ENCODE results near the gene SPATA2L.
"Not testable (repeated sequence)": the region's sequence is repeated elsewhere in the genome, so short reads cannot be mapped to it uniquely, and the experiment has no call there.

Gene SPATA2L

GRCh38 chr16:89706518-89707260 lies 5.2 kb upstream of the SPATA2L start:
- DNase-seq (ENCODE audit: low read depth in 3 of 3) = no peak

- DNase-seq (ENCODE audit: low read depth in 3 of 3) = no peak
These were observed 3.5 kb upstream of the SPATA2L start for GRCh38 chr16:89705006-89705405.

- DNase-seq (ENCODE audit: low read depth in 3 of 3) = no peak
These were observed 2.8 kb upstream of the SPATA2L start for GRCh38 chr16:89704281-89704680.

- DNase-seq (ENCODE audit: low read depth in 3 of 3) = no peak
These were observed 668 bp downstream of the SPATA2L start for GRCh38 chr16:89700649-89701424.

GRCh38 chr16:89700100-89700648 lies 1.3 kb downstream of the SPATA2L start:
- peak; percentile 96 to 99 (median 97) for DNase-seq (ENCODE audit: low read depth in 3 of 3)

GRCh38 chr16:89699629-89700099 lies 1.8 kb downstream of the SPATA2L start:
- not testable (repeated sequence) for DNase-seq (ENCODE audit: low read depth in 3 of 3)

- DNase-seq (ENCODE audit: low read depth in 3 of 3) = not testable (repeated sequence)
These were observed 2.8 kb downstream of the SPATA2L start for GRCh38 chr16:89698717-89699116.

- no peak for DNase-seq (ENCODE audit: low read depth in 3 of 3)
These were observed 3.7 kb downstream of the SPATA2L start for GRCh38 chr16:89697616-89698331.

GRCh38 chr16:89697161-89697615 lies 4.3 kb downstream of the SPATA2L start:
- no peak for DNase-seq (ENCODE audit: low read depth in 3 of 3)

- DNase-seq (ENCODE audit: low read depth in 3 of 3) = no peak
These were observed 4.8 kb downstream of the SPATA2L start for GRCh38 chr16:89696670-89697128.

- no peak for DNase-seq (ENCODE audit: low read depth in 3 of 3)
These were observed 5.4 kb downstream of the SPATA2L start for GRCh38 chr16:89695875-89696669.

GRCh38 chr16:89695086-89695874 lies 6.2 kb downstream of the SPATA2L start:
- DNase-seq (ENCODE audit: low read depth in 3 of 3) = no peak

- DNase-seq (ENCODE audit: low read depth in 3 of 3) = not testable (repeated sequence)
These were observed 6.8 kb downstream of the SPATA2L start for GRCh38 chr16:89694784-89695085.

GRCh38 chr16:89693931-89694783 lies 7.3 kb downstream of the SPATA2L start:
- DNase-seq (ENCODE audit: low read depth in 3 of 3) = no peak

- no peak for DNase-seq (ENCODE audit: low read depth in 3 of 3)
These were observed 8.2 kb downstream of the SPATA2L start for GRCh38 chr16:89693289-89693731.

- DNase-seq (ENCODE audit: low read depth in 3 of 3) = no peak
These were observed 9.4 kb downstream of the SPATA2L start for GRCh38 chr16:89691986-89692569.

- DNase-seq (ENCODE audit: low read depth in 3 of 3) = no peak
These were observed 10.1 kb downstream of the SPATA2L start for GRCh38 chr16:89691231-89691985.

- no peak for DNase-seq (ENCODE audit: low read depth in 3 of 3)
These were observed 11.1 kb downstream of the SPATA2L start for GRCh38 chr16:89690392-89690901.

All from stimulated activated CD4-positive, alpha-beta T cell treated with anti-CD3 and anti-CD28 coated beads, TNF-alpha, amount 100 ng/mL, for 4 hours (primary cell).